Panc1 (cell line): ENCODE results near the gene HLA-DOA. TPM values are rescaled to one million over a fixed set of nuclear protein-coding genes. Genes with fewer than 3 reads are reported as not detected.

Experiments used
- ATAC-seq: fragments of 200-7000 bp; cut with Tn5 transposase; 2 replicates; pipeline ENCODE4 v1.9.1; 2020; ENCODE audit warnings: mild to moderate bottlenecking, moderate library complexity
- BruUV-seq: library from RNA; stranded (reverse); fragments of 400-500 nt; replicated peaks from 2 replicates; lab custom pipeline; 2021; lab: Mats Ljungman, UMichigan
- CTCF ChIA-PET: fragments of 300-600 bp; sonication (Branson Sonifier 250); formaldehyde crosslinking; loops from one replicate; lab custom pipeline; 2022; ENCODE audit warnings: antibody characterized with exemption; lab: Charles Lee
- POLR2A ChIA-PET: fragments of 300-600 bp; sonication (Branson Sonifier 250); formaldehyde crosslinking; loops from one replicate; lab custom pipeline; 2022; ENCODE audit warnings: antibody characterized with exemption; lab: Charles Lee
- DNase-seq: peaks from one replicate; pipeline ENCODE4 v3.0.0-alpha.2; 2010; ENCODE audit warnings: low read depth, low spot score
- H3K27ac ChIP-seq: 2 replicates; pipeline ENCODE4 v1.5.1; 2011; ENCODE audit warnings: mild to moderate bottlenecking, low read length, inconsistent platforms
- H3K27me3 ChIP-seq: fragments of 200-500 bp; sonication (Bioruptor generic); 2 replicates; pipeline ENCODE4 v1.6.0; 2014; ENCODE audit warnings: low read length, inconsistent platforms; ENCODE audit not compliant: control insufficient read depth, insufficient read depth
- H3K36me3 ChIP-seq: fragments of 200-500 bp; sonication (Bioruptor generic); 2 replicates; pipeline ENCODE4 v1.5.1; 2014; ENCODE audit warnings: inconsistent platforms, mild to moderate bottlenecking, low read length, moderate library complexity; ENCODE audit not compliant: control insufficient read depth, insufficient read depth
- H3K4me1 ChIP-seq: 2 replicates; pipeline ENCODE4 v1.5.1; 2011; ENCODE audit warnings: inconsistent platforms, mild to moderate bottlenecking, low read length, moderate library complexity; ENCODE audit not compliant: control insufficient read depth, insufficient read depth
- H3K4me3 ChIP-seq, 2 experiments: 2 replicates each; pipeline ENCODE4 v1.5.1; 2011 to 2012; ENCODE audit warnings: low read depth in 2 of 2, low read length in 2 of 2, mild to moderate bottlenecking in 2 of 2, inconsistent platforms in 1 of 2, moderate library complexity in 1 of 2
- H3K9me3 ChIP-seq: fragments of 200-500 bp; sonication (Bioruptor generic); 2 replicates; pipeline ENCODE4 v1.5.1; 2014; ENCODE audit warnings: low read depth, mild to moderate bottlenecking, inconsistent platforms, low read length, moderate library complexity; ENCODE audit not compliant: control insufficient read depth, insufficient read depth
- CTCF ChIP-seq: fragments of 450-650 bp; IDR thresholded peaks from 2 replicates; pipeline ENCODE4 v1.5.1; 2017; ENCODE audit warnings: mild to moderate bottlenecking
- POLR2AphosphoS5 ChIP-seq: IDR thresholded peaks from 2 replicates; pipeline ENCODE4 v1.6.1; 2012; ENCODE audit warnings: mild to moderate bottlenecking, low read depth, low read length, moderate library complexity
- REST ChIP-seq, 2 experiments: IDR thresholded peaks; 2 replicates each; pipeline ENCODE4 v1.6.1; 2011 to 2012; ENCODE audit warnings: low read depth in 2 of 2, control low read depth in 1 of 2, low read length in 1 of 2, mild to moderate bottlenecking in 1 of 2, moderate library complexity in 1 of 2; ENCODE audit not compliant: insufficient read depth in 1 of 2
- SIN3A ChIP-seq: IDR thresholded peaks from 2 replicates; pipeline ENCODE4 v1.6.1; 2012; ENCODE audit warnings: low read depth, mild to moderate bottlenecking, low read length, moderate library complexity, borderline replicate concordance; ENCODE audit not compliant: insufficient read depth
- TCF7L2 ChIP-seq: IDR thresholded peaks from 2 replicates; pipeline ENCODE4 v1.6.1; 2011; ENCODE audit warnings: mild to moderate bottlenecking, low read depth, low read length, inconsistent platforms
- in situ Hi-C: cut with HindIII; loops from 2 replicates; pipeline ENCODE4 v1.10.0; 2016; ENCODE audit warnings: low sequenced_read_pairs, low pct_unique_long_range_greater_than_20kb
- intact Hi-C: fragments of 100-400 bp; cut with micrococcal nuclease; formaldehyde crosslinking; loops from one replicate; pipeline ENCODE4 v1.10.0; 2022; ENCODE audit not compliant: unreplicated experiment
- total RNA-seq: library from RNA; stranded (reverse); gene quantifications from one replicate; pipeline ENCODE4 v1.2.1, GENCODE V29; 2021; ENCODE audit not compliant: unreplicated experiment

The HLA-DOA gene
- total RNA-seq, 1 experiment from 2014 or later = 0.08 TPM

- intact Hi-C loops (no loop called here), in situ Hi-C loops (no loop called here)
- TF ChIP-seq CTCF (no peak), POLR2AphosphoS5 (no peak), REST (IDR thresholded peaks at IDR 0.05; ENCODE audit: insufficient read depth in 1 of 2, low read depth in 2 of 2, low read length in 1 of 2) (no peak), SIN3A (no peak), TCF7L2 (no peak)
- BruUV-seq = no TSS peak
- peaks cover 8% of the 10 kb centered on the region; the same call in 1 of the 2 replicates for H3K27me3 ChIP-seq
- ATAC-seq (no peak), DNase-seq (no peak)
- POLR2A ChIA-PET = interaction anchor here (0.6 kb wide), 1 partner anchor 226 kb away, joined by 4 read pairs; no protein-coding TSS in a partner anchor
- H3K27ac ChIP-seq = no peak overlapping the region
- H3K4me3 ChIP-seq = no peak overlapping the region
- no peaks in the 10 kb centered on the region for H3K4me1 ChIP-seq
- no peaks in the 10 kb centered on the region for H3K36me3 ChIP-seq
- CTCF ChIA-PET = no interaction called here
- no peaks in the 10 kb centered on the region for H3K9me3 ChIP-seq
These were observed 15.1 kb upstream of the HLA-DOA start for GRCh38 chr6:33024521-33024920.

- intact Hi-C loops = no loop called here
- no peak overlapping the region for H3K27ac ChIP-seq
These were observed 14.1 kb upstream of the HLA-DOA start for GRCh38 chr6:33023536-33023935.

More at GRCh38 chr6:33023536-33023935, 14.1 kb upstream of the HLA-DOA start:
- ChIA-PET CTCF (no interaction called here), POLR2A (no interaction called here)
- Histone ChIP-seq H3K4me3 (no peak overlapping the region), H3K36me3 (no peaks in the 10 kb centered on the region), H3K4me1 (no peaks in the 10 kb centered on the region), H3K9me3 (no peaks in the 10 kb centered on the region), H3K27me3 (peaks cover 8% of the 10 kb centered on the region; the same call in 1 of the 2 replicates)
- in situ Hi-C loops = no loop called here
- no TSS peak for BruUV-seq
- DNase-seq (no peak), ATAC-seq (no peak)
- no peak for TF ChIP-seq SIN3A
- TF ChIP-seq REST (IDR thresholded peaks at IDR 0.05; ENCODE audit: insufficient read depth in 1 of 2, low read depth in 2 of 2, low read length in 1 of 2) = no peak
- no peak for TF ChIP-seq POLR2AphosphoS5
- TF ChIP-seq TCF7L2 = no peak
- no peak for TF ChIP-seq CTCF
